H9 (cell line): Measurements from ENCODE around the gene EPGN. TPM values are rescaled to one million over a fixed set of nuclear protein-coding genes. Genes with fewer than 3 reads are reported as not detected.

Experiments
- DNase-seq: peaks from one replicate; pipeline ENCODE4 v3.0.0-alpha.2; 2017
- H2AFZ ChIP-seq: one replicate; pipeline ENCODE4 v1.6.1; 2013; ENCODE audit warnings: mild to moderate bottlenecking, low read length, control low read depth, moderate library complexity
- H2AK5ac ChIP-seq: 2 replicates; pipeline ENCODE4 v1.6.1; 2013; ENCODE audit warnings: low read length, control low read depth, mixed read lengths; ENCODE audit not compliant: insufficient read length
- H2BK120ac ChIP-seq: one replicate; pipeline ENCODE4 v1.6.1; 2013; ENCODE audit warnings: low read depth, mild to moderate bottlenecking, low read length, control low read depth, inconsistent platforms; ENCODE audit not compliant: poor library complexity, severe bottlenecking
- H2BK12ac ChIP-seq: 2 replicates; pipeline ENCODE4 v1.6.1; 2013; ENCODE audit warnings: low read length, control low read depth, mixed read lengths, low read depth; ENCODE audit not compliant: insufficient read length
- H2BK15ac ChIP-seq: 2 replicates; pipeline ENCODE4 v1.6.1; 2013; ENCODE audit warnings: low read depth, low read length, control low read depth
- H2BK20ac ChIP-seq: one replicate; pipeline ENCODE4 v1.6.1; 2013; ENCODE audit warnings: low read depth, mild to moderate bottlenecking, low read length, control low read depth, inconsistent platforms; ENCODE audit not compliant: poor library complexity, severe bottlenecking
- H2BK5ac ChIP-seq: 2 replicates; pipeline ENCODE4 v1.6.1; 2013; ENCODE audit warnings: low read length, control low read depth, mixed read lengths; ENCODE audit not compliant: insufficient read length
- H3K14ac ChIP-seq: 2 replicates; pipeline ENCODE4 v1.6.1; 2013; ENCODE audit warnings: low read length, control low read depth; ENCODE audit not compliant: insufficient read depth
- H3K18ac ChIP-seq: 2 replicates; pipeline ENCODE4 v1.6.1; 2013; ENCODE audit warnings: low read depth, mild to moderate bottlenecking, mixed read lengths, low read length, control low read depth; ENCODE audit not compliant: insufficient read length
- H3K23ac ChIP-seq: 2 replicates; pipeline ENCODE4 v1.6.1; 2013; ENCODE audit warnings: low read length, control low read depth, mixed read lengths, low read depth; ENCODE audit not compliant: insufficient read length
- H3K23me2 ChIP-seq: 2 replicates; pipeline ENCODE4 v1.6.1; 2013; ENCODE audit warnings: low read depth, mild to moderate bottlenecking, mixed read lengths, low read length, control low read depth; ENCODE audit not compliant: insufficient read length, poor library complexity, severe bottlenecking
- H3K27ac ChIP-seq: 2 replicates; pipeline ENCODE4 v1.5.1; 2013; ENCODE audit warnings: low read length, control low read depth, mixed read lengths, low read depth; ENCODE audit not compliant: insufficient read length
- H3K27me3 ChIP-seq: 2 replicates; pipeline ENCODE4 v1.6.1; 2013; ENCODE audit warnings: low read length, control low read depth, inconsistent platforms; ENCODE audit not compliant: insufficient read depth
- H3K4ac ChIP-seq: 2 replicates; pipeline ENCODE4 v1.6.1; 2013; ENCODE audit warnings: low read depth, mild to moderate bottlenecking, control low read depth, inconsistent platforms, low read length, moderate library complexity
- H3K4me1 ChIP-seq: 2 replicates; pipeline ENCODE4 v1.6.1; 2013; ENCODE audit warnings: low read length, control low read depth, inconsistent platforms; ENCODE audit not compliant: insufficient read depth
- H3K4me2 ChIP-seq: 2 replicates; pipeline ENCODE4 v1.6.1; 2013; ENCODE audit warnings: low read length, control low read depth, mixed read lengths; ENCODE audit not compliant: insufficient read length, insufficient read depth
- H3K56ac ChIP-seq: 2 replicates; pipeline ENCODE4 v1.6.1; 2013; ENCODE audit warnings: low read depth, mild to moderate bottlenecking, mixed read lengths, low read length, control low read depth; ENCODE audit not compliant: insufficient read length
- H3K79me1 ChIP-seq: 2 replicates; pipeline ENCODE4 v1.6.1; 2013; ENCODE audit warnings: low read depth, mild to moderate bottlenecking, moderate library complexity, low read length, control low read depth, inconsistent platforms; ENCODE audit not compliant: insufficient read depth, poor library complexity, severe bottlenecking
- H3K79me2 ChIP-seq: 2 replicates; pipeline ENCODE4 v1.6.1; 2013; ENCODE audit warnings: low read length, control low read depth, inconsistent platforms; ENCODE audit not compliant: insufficient read depth
- H3K9ac ChIP-seq: 2 replicates; pipeline ENCODE4 v1.6.1; 2013; ENCODE audit warnings: low read length, control low read depth, mixed read lengths; ENCODE audit not compliant: insufficient read length; ENCODE audit errors: extremely low read depth
- H3K9me3 ChIP-seq: one replicate; pipeline ENCODE4 v1.6.1; 2013; ENCODE audit warnings: low read depth, low read length, inconsistent platforms; ENCODE audit not compliant: control insufficient read depth
- H3T11ph ChIP-seq: one replicate; pipeline ENCODE4 v1.6.1; 2013; ENCODE audit warnings: mild to moderate bottlenecking, low read length, control low read depth, inconsistent platforms
- H4K20me1 ChIP-seq: one replicate; pipeline ENCODE4 v1.6.1; 2013; ENCODE audit not compliant: control insufficient read depth, insufficient read length, insufficient read depth
- H4K5ac ChIP-seq: 2 replicates; pipeline ENCODE4 v1.6.1; 2013; ENCODE audit warnings: low read depth, mild to moderate bottlenecking, mixed read lengths, low read length, control low read depth; ENCODE audit not compliant: insufficient read length
- H4K8ac ChIP-seq: replicated peaks from 2 replicates; pipeline ENCODE4 v1.6.1; 2013; ENCODE audit warnings: low read length, control low read depth, mixed read lengths, low read depth; ENCODE audit not compliant: insufficient read length
- H4K91ac ChIP-seq: 2 replicates; pipeline ENCODE4 v1.6.1; 2013; ENCODE audit warnings: low read depth, mild to moderate bottlenecking, moderate library complexity, mixed read lengths, low read length, control low read depth; ENCODE audit not compliant: insufficient read length
- H3K27ac Mint-ChIP-seq, 3 experiments: 2 replicates in 2 of 3; 3 replicates in 1 of 3; pipeline ENCODE4 v1.8.0; 2020 to 2021; ENCODE audit warnings: mixed read lengths in 3 of 3, mild to moderate bottlenecking in 1 of 3, moderate library complexity in 1 of 3
- H3K27me3 Mint-ChIP-seq: 2 replicates; pipeline ENCODE4 v1.8.0; 2021; ENCODE audit warnings: low read depth, mild to moderate bottlenecking, moderate library complexity, mixed read lengths
- H3K36me3 Mint-ChIP-seq, 3 experiments: 2 replicates in 2 of 3; 3 replicates in 1 of 3; pipeline ENCODE4 v1.8.0; 2020 to 2021; ENCODE audit warnings: low read depth in 3 of 3, mixed read lengths in 3 of 3; ENCODE audit not compliant: insufficient read depth in 1 of 3
- H3K4me1 Mint-ChIP-seq, 2 experiments: 2 replicates each; pipeline ENCODE4 v1.8.0; 2020; ENCODE audit warnings: mixed read lengths in 2 of 2
- H3K4me3 Mint-ChIP-seq, 2 experiments: 2 replicates in 1 of 2; 3 replicates in 1 of 2; pipeline ENCODE4 v1.8.0; 2020 to 2021; ENCODE audit warnings: mild to moderate bottlenecking in 2 of 2, mixed read lengths in 2 of 2, moderate library complexity in 1 of 2
- H3K9me3 Mint-ChIP-seq, 2 experiments: 2 replicates in 1 of 2; 3 replicates in 1 of 2; pipeline ENCODE4 v1.8.0; 2020; ENCODE audit warnings: mild to moderate bottlenecking in 2 of 2, mixed read lengths in 2 of 2, moderate library complexity in 1 of 2
- WGBS: extraction: QIAGEN DNeasy Blood & Tissue Kit; methylation state at CpG from one replicate; pipeline ENCODE4 v1.1.7; 2013; ENCODE audit warnings: missing lambda C conversion rate, low lambda C conversion rate, mixed read lengths; ENCODE audit not compliant: insufficient read length; ENCODE audit errors: extremely low coverage; 5-methylcytosine and 5-hydroxymethylcytosine counted together
- total RNA-seq: library from RNA; stranded (reverse); gene quantifications from 2 replicates; pipeline ENCODE4 v1.2.1, GENCODE V29; 2021
- TF ChIP-seq, protein P1 (sequence below): fragments of 200-600 bp; sonication (generic); conservative IDR thresholded peaks from 3 replicates; pipeline ENCODE4 v1.8.0; 2021; ENCODE audit warnings: antibody characterized with exemption, mild to moderate bottlenecking

The EPGN gene
- total RNA-seq, 1 experiment from 2014 or later: not detected

DNA sequence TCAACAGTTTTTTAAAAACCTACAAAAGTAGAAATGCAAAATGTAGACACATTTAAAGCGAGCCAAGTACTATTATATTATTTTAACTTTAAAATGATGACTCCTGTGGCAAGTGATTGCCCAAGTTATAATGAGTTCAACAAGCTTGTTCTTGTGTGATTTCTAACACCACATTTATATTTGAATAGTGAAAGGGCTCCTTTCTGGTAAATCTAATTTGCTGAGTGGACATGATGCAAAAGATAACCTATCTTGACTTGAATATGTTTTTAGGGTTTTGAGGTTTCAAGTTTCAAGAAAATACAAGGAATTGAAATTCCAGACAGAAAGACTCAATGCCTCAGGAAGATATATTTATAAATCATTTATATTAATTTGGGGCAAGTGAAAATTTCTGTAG is 1.1 kb upstream of the EPGN start:
- TF ChIP-seq, protein P1, sequence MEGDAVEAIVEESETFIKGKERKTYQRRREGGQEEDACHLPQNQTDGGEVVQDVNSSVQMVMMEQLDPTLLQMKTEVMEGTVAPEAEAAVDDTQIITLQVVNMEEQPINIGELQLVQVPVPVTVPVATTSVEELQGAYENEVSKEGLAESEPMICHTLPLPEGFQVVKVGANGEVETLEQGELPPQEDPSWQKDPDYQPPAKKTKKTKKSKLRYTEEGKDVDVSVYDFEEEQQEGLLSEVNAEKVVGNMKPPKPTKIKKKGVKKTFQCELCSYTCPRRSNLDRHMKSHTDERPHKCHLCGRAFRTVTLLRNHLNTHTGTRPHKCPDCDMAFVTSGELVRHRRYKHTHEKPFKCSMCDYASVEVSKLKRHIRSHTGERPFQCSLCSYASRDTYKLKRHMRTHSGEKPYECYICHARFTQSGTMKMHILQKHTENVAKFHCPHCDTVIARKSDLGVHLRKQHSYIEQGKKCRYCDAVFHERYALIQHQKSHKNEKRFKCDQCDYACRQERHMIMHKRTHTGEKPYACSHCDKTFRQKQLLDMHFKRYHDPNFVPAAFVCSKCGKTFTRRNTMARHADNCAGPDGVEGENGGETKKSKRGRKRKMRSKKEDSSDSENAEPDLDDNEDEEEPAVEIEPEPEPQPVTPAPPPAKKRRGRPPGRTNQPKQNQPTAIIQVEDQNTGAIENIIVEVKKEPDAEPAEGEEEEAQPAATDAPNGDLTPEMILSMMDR: no peak
- WGBS: no CpG with 5 or more reads among the region's 1 CpG
- no peaks in the 10 kb centered on the region for H3K27me3 ChIP-seq
- H3K9ac ChIP-seq: no peak overlapping the region
- no peaks in the 10 kb centered on the region for H3K27me3 Mint-ChIP-seq
- no peak overlapping the region for H4K5ac ChIP-seq
- no peaks in the 10 kb centered on the region for H3K9me3 Mint-ChIP-seq
- no peak overlapping the region for H4K8ac ChIP-seq
- no peaks in the 10 kb centered on the region for H3K79me2 ChIP-seq
- DNase-seq: no peak
- no peak overlapping the region for H2BK12ac ChIP-seq
- H3K4me1 ChIP-seq: no peaks in the 10 kb centered on the region
- no peak overlapping the region for H3K27ac Mint-ChIP-seq
- H3K4me1 Mint-ChIP-seq: 0 out of 4 replicates have a peak, but pooled peaks cover 0 to 2% of the 10 kb centered on the region in 2 experiments
- H3K23me2 ChIP-seq: no peaks in the 10 kb centered on the region
- H3K4me3 Mint-ChIP-seq: no peak overlapping the region
- no peak overlapping the region for H2AK5ac ChIP-seq
- H3T11ph ChIP-seq: no peak overlapping the region
- no peak overlapping the region for H3K27ac ChIP-seq
- H3K56ac ChIP-seq: no peak overlapping the region
- H3K9me3 ChIP-seq: no peaks in the 10 kb centered on the region
- H3K23ac ChIP-seq: no peak overlapping the region
- H2AFZ ChIP-seq: no peak overlapping the region
- no peaks in the 10 kb centered on the region for H3K36me3 Mint-ChIP-seq
- no peaks in the 10 kb centered on the region for H4K20me1 ChIP-seq
- no peak overlapping the region for H3K18ac ChIP-seq
- no peak overlapping the region for H2BK5ac ChIP-seq
- H3K79me1 ChIP-seq: no peaks in the 10 kb centered on the region
- no peak overlapping the region for H3K4ac ChIP-seq
- no peak overlapping the region for H3K14ac ChIP-seq
- H2BK120ac ChIP-seq: no peak overlapping the region
- no peak overlapping the region for H4K91ac ChIP-seq
- H2BK20ac ChIP-seq: no peak overlapping the region
- H2BK15ac ChIP-seq: no peak overlapping the region
- no peak overlapping the region for H3K4me2 ChIP-seq
